T-helper 22 cell (primary cell): Measurements from ENCODE around the gene NTM.

Experiments
- DNase-seq: peaks from one replicate; pipeline ENCODE4 v3.0.0-alpha.2; 2020; ENCODE audit warnings: low read depth

Gene NTM

DNA sequence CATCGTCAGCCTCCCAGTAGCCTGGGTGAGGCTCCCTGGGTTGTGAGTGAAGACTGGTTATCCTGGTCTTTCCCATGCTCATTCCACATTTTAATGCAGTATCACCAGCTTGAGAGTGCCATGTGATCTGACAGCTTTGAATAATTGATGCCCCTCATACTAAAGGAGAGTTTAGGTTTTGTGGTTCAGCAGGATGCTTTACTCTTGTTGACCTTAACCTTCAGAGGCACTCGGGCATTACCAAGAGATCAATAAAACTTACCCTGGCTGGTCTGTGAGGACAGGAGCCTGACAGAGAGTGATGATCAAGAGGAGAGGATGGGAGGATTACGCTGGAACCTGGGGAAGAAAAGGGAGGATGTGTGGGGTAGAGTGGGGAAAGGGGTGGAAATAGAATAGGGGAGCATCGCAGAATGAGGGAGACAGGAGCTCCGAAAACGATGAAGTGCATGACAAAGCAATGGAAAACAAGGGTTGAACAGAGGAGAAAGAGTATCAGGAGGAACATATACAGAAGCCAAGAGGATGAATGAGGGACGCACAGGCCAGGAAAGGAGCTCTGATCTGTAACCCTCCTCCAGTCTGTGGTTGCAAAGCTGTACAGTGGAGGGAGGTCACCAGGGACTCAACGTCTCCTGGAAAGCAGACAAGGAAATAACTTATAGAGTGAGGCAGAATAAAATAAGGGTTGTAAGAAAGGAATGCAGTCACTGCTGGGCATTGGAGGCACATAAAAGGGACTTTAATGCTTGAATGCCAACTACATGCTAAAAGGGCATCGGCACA is 594.5 kb downstream of the NTM start:
- DNase-seq = no peak

DNA sequence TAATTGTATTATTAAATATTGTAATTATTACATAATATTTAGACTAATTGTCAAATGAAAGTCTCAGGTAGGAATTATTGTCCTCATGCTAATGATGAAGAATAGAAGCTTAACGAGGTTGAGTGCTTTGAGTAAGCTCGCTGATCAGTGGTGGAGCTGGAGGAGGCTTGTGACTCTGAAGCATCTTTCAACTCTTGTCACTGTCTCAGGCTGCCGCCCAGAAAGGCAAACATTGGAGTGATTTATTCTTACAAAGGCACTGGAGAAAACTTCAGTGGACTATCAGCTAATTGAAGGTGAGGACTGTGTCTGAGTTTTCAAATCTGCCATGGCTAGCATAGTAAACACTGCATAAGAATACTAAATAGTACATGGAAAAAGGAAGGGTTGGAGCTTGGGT is 595.1 kb downstream of the NTM start:
- DNase-seq = no peak

- DNase-seq = no peak
These were observed 596.3 kb downstream of the NTM start for GRCh38 chr11:131966667-131967066.

DNA sequence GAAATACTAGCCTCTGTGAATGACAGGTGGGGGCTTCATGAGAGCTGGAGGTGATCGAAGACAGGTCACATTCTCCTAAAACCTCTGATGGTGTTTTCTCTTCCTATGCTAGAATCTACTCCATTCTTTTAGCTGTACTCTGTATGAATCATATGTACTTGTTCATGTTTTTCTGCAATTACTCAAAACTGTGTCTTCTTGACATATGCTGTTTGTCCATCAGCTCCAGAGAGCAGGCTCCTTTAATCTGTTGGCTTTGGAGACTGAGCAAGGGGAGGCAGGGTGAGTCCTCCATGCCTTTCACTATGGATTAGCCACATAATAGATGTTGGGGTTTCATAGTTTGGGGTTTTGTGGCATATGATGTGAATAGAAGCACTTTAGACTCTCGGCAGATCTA is 598.8 kb downstream of the NTM start:
- no peak for DNase-seq

DNA sequence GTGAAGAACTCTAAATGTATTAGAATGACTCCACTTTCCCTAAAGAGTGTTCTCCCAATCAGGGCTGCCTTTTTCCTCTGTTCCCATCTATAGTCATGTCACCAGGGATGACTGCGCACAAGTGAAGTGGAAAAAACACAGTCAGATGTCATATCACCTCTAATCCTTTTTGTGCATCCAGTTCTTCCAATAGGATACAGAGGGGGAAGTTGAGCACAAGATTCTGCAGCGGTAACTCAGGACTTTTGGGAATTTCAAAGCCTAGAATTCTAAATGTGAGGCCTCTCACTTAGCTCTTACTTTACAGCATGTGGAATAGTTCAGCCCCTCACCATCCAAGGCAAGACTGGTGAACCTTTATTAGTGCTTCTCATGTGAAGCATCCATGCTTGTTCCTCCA is 602.6 kb downstream of the NTM start:
- DNase-seq = no peak

GRCh38 chr11:131975619-131976018 is 605.2 kb downstream of the NTM start:
- no peak for DNase-seq

DNA sequence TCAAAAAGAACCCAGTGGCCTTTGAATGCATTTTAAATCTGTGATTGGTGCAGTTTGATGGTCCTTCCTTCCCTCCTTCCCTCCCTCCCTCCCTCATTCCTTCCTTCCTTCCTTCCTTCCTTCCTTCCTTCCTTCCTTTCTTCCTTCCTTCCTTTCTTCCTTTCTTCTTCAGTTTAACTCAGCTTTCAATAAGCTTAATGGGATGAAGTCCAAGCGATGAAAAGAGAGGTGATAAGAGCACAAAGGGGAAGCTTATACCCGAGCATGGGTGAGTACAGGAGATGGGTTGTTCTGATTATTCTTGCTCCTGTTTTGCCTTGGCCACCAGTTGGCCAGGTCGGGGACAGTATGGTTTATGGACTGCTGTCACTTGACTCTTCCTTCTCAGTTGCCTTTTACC is 605.6 kb downstream of the NTM start:
- DNase-seq = no peak

- DNase-seq = no peak
These were observed 606.8 kb downstream of the NTM start for GRCh38 chr11:131977231-131977630.

DNA sequence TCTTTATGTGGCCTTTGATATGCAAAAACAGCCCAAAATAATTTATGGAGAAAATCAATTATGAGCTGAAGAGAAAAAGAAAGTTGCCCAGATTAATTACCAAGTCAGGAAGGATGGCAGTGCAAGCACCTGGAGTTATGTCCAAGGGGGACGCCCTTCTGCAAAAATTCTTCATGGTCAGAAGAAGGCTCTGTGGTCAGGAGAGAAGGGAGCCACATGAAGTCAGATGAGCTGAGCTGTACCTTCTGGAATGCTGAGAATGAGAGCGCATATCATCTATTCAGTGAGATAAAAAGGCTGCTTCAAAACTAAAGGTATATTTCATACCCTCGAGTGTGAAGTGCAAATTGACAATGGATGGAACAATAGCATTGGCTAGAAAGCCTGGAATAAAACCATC is 607.4 kb downstream of the NTM start:
- DNase-seq = no peak

- no peak for DNase-seq
These were observed 607.9 kb downstream of the NTM start for GRCh38 chr11:131978351-131978750.

DNA sequence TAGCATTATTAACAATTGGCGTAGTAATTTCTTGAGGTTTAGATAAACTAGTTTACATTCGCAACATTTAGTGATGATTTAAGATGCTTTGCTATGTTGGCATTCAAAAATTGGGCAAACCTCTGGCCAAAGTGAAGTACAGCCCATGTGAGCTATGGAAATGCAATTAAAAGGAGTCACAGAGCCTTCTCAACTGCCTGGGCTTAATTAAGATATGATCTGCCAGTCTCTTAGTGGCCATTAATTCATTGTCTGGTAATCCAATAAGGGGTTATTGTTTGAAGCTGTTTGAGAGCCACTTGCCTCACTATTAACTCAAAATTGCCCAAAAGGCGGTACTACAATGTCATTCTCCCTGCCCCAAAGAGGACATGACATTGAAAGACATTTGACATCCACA is 608.9 kb downstream of the NTM start:
- no peak for DNase-seq

- DNase-seq = no peak
These were observed 609.8 kb downstream of the NTM start for GRCh38 chr11:131980199-131980598.

- DNase-seq = no peak
These were observed 610.7 kb downstream of the NTM start for GRCh38 chr11:131980888-131981668.

GRCh38 chr11:131982154-131982553 is 611.7 kb downstream of the NTM start:
- DNase-seq = no peak

- no peak for DNase-seq
These were observed 615.5 kb downstream of the NTM start for GRCh38 chr11:131985846-131986301.

GRCh38 chr11:131987703-131988102 is 617.3 kb downstream of the NTM start:
- DNase-seq = no peak

GRCh38 chr11:131991606-131992005 is 621.2 kb downstream of the NTM start:
- DNase-seq = no peak

DNA sequence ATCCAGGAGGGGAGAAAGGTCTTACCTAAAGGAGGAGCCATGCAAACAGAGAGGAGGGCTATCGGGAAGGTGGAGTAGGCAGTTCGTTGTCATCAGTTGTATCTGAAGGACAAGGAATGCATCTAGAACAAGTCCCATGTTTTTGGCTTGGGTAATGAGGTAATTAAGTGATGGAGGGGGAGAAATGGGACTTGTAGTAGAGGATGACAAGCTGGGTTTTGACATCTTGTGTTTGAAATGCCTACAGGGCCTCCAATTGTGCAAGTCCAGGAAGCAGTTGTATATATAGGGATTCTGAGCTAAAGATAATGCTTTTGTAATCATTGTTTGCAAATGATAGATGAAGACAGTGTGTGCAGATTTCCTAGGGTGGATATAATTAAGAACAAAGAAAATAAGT is 622.8 kb downstream of the NTM start:
- DNase-seq = no peak

- no peak for DNase-seq
These were observed 627.6 kb downstream of the NTM start for GRCh38 chr11:131998020-131998419.

DNA sequence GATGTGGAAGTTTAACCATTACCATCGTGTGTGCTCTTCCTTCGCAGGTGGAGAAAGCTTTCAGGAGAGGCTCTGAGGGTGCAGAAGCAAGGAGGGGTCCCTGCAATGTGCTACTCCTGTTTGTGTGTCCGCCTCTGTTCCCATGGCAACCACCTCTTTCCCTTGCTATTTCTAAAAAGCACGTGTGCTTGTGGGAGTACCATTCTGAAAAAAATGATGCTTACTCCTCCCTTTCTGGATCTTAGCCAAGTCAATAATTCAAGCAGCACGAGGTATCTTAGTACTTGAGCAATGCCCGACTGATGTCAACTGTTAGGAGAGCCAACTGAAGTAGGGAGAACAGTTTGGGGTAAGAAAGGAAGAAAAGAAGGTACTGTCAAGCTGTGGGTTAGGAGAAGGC is 628.7 kb downstream of the NTM start:
- DNase-seq = no peak

GRCh38 chr11:131999955-132000354 is 629.5 kb downstream of the NTM start:
- no peak for DNase-seq

- no peak for DNase-seq
These were observed 635.5 kb downstream of the NTM start for GRCh38 chr11:132005887-132006286.

- DNase-seq = no peak
These were observed 636.6 kb downstream of the NTM start for GRCh38 chr11:132006884-132007580.
